ENCODE results near the gene ELMO1. TPM values are rescaled to one million over a fixed set of nuclear protein-coding genes. Genes with fewer than 3 reads are reported as not detected.

The ELMO1 gene
- polyA plus RNA-seq, 1 donor from 2014 or later = 86.5 TPM

GRCh38 chr7:37416378-37417106 is 32.1 kb downstream of the ELMO1 start:
- Mint-ChIP-seq H3K27ac (peak overlapping the region in 2 of 3 donors; percentile 71 to 75), H3K9me3 (peaks cover 3 to 4% (median 3%) of the 10 kb centered on the region in 3 donors), H3K4me1 (peaks cover 44 to 54% (median 48%) of the 10 kb centered on the region in 3 donors), H3K36me3 (peaks cover 8% of the 10 kb centered on the region), H3K27me3 (no peaks in the 10 kb centered on the region), H3K4me3 (peak overlapping the region; percentile 23 to 88 (median 50))

DNA sequence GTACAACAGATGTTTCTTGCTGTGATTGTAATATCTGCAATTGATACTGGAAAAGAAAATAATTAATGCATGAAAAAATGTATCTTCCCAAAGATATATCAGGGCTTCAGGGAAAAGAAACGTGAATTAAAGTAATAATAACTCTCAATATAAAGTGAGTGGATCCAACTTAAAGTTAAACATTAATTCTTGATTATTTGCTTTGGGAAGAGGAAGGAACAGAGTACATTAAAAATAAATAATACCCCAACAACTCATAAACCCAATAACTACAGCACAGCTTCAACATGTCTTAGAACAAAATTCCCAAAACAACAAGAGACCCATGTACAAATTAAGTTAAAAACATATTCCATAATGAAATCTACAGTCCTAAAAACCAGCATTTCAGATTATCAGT is 33.0 kb downstream of the ELMO1 start:
- no peak overlapping the region for H3K27ac Mint-ChIP-seq
- H3K9me3 Mint-ChIP-seq = peaks cover 3 to 4% (median 3%) of the 10 kb centered on the region in 3 donors
- peaks cover 44 to 53% (median 46%) of the 10 kb centered on the region in 3 donors for H3K4me1 Mint-ChIP-seq
- H3K36me3 Mint-ChIP-seq = peaks cover 8% of the 10 kb centered on the region
- H3K27me3 Mint-ChIP-seq = no peaks in the 10 kb centered on the region
- H3K4me3 Mint-ChIP-seq = no peak overlapping the region

DNA sequence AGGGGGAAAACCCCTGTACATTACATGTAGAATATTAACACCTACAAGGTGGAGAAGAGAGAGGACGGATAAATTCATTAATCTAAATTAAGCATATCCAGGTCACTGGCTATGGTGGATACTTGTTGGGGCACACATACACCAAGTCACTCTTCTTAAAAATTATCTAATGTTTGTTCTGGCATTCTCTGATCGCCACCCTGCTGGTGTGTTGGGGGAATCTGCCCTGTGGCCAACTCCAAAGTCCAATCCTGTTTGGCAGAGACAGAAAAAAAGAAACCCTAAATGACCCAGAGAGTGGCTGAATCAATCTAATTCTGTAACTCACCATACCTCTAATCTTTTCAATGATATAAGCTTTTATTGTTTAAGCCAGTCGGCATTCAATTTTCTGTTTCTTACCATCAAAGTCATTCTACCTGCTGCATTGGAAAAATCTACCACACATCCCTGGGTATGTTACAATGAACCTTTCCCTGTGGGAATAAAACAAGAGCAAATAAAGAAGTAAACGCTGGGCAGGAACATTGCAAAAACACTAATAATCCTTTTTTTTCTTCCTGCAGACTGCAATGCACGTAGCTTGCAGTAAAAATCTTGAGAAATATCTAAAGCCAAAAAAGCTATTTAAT is 34.2 kb downstream of the ELMO1 start:
- Mint-ChIP-seq H3K9me3 (peaks cover 3 to 4% (median 3%) of the 10 kb centered on the region in 3 donors), H3K4me1 (peaks cover 47 to 54% (median 51%) of the 10 kb centered on the region in 3 donors), H3K27me3 (no peaks in the 10 kb centered on the region), H3K4me3 (no peak overlapping the region), H3K27ac (no peak overlapping the region), H3K36me3 (peaks cover 8% of the 10 kb centered on the region)

DNA sequence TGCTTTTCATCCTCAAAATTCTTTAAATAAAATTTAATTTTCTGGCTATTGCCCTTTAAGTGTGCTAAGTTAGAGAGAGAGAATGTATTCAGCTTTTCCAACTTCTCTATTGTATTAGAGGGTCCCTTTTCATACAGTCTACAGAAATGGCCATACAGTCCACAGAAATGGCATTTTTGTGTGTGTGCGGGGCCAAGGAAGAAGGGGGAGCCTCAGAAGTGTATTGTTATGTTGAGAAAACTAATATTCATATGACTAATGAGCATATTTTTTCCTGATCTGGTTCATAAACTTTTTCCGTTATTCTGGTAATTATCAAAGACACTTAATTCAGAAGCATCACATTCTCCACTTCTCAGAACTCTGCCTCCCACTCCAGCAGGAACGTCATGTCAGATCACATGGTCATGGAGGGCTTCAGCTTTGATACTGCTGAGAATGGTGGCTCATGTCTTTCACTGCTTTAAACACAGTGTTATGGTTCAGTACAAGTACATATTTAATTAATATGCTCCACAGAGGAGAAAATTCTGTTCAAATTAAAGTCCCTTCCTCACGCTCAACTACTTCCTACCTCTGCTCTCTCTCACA is 37.1 kb downstream of the ELMO1 start:
- Mint-ChIP-seq H3K36me3 (peaks cover 4% of the 10 kb centered on the region), H3K9me3 (peaks cover 3 to 4% (median 3%) of the 10 kb centered on the region in 3 donors), H3K4me3 (peak overlapping the region in 2 of 4 donors; percentile 45 to 76), H3K27me3 (no peaks in the 10 kb centered on the region), H3K4me1 (peaks cover 42 to 53% (median 45%) of the 10 kb centered on the region in 3 donors), H3K27ac (peak overlapping the region in 1 of 3 donors; percentile 74)

DNA sequence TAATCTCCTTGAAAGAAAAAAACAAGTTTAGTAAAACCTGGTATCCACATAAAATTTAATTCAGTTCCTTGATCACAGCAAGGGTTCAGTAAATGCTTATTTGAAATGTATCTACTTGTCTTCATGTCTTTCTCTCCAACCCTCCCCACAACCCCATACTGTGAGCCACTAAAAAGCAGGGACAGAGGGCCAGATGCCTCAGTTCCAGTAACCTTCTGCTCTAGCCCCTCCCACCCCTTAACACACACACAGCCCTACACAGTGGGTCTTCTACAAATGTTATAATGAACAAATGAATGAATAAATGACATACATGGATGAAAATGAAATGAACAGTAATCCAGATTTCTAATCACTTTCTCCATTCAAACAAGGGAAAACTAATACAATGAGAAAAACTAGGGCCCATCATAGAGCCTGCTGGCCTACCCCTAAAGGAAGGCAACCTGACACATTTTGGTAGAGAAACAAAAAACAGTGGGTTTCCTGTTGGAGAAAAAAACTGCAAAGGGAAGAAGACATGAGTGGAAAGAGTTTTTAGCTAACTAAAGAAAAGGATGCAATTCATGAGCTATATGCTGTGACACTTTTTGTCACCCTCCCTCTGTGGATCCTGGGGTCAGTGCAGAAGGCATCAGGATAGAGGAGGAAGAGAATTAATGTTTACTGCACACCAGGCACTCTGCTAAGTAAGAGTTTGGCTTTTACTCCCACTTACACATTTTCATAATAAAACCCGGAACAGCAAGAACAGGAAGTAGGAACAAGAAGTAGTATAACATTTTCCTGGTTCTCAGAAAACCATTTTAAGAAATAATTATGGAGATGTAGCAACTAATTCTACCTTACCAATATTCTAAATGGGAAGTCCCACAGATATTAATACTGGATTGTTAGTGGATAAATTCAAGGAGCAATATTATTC is 38.1 kb downstream of the ELMO1 start:
- Mint-ChIP-seq H3K9me3 (peaks cover 3 to 4% (median 3%) of the 10 kb centered on the region in 3 donors), H3K4me3 (peak overlapping the region; percentile 5 to 65 (median 32)), H3K4me1 (peaks cover 45 to 60% (median 48%) of the 10 kb centered on the region in 3 donors), H3K36me3 (peaks cover 8% of the 10 kb centered on the region), H3K27ac (peak overlapping the region in 2 of 3 donors; percentile 81 to 92), H3K27me3 (no peaks in the 10 kb centered on the region)

GRCh38 chr7:37409461-37409860 is 39.2 kb downstream of the ELMO1 start:
- Mint-ChIP-seq H3K27me3 (no peaks in the 10 kb centered on the region), H3K4me1 (peaks cover 45 to 65% (median 48%) of the 10 kb centered on the region in 3 donors), H3K27ac (peak overlapping the region in 2 of 3 donors; percentile 73 to 81), H3K4me3 (peak overlapping the region; percentile 3 to 88 (median 73)), H3K36me3 (peaks cover 8% of the 10 kb centered on the region), H3K9me3 (peaks cover 3 to 4% (median 3%) of the 10 kb centered on the region in 3 donors)

GRCh38 chr7:37408291-37409228 is 40.1 kb downstream of the ELMO1 start:
- Mint-ChIP-seq H3K4me3 (peak overlapping the region; percentile 65 to 88 (median 73)), H3K27ac (peak overlapping the region; percentile 73 to 85 (median 81)), H3K36me3 (peaks cover 8% of the 10 kb centered on the region), H3K4me1 (peaks cover 45 to 61% (median 46%) of the 10 kb centered on the region in 3 donors), H3K27me3 (no peaks in the 10 kb centered on the region), H3K9me3 (peaks cover 3 to 4% (median 3%) of the 10 kb centered on the region in 3 donors)

GRCh38 chr7:37405603-37406122 is 43.0 kb downstream of the ELMO1 start:
- H3K9me3 Mint-ChIP-seq = peaks cover 0 to 15% (median 2%) of the 10 kb centered on the region in 3 donors
- no peaks in the 10 kb centered on the region for H3K27me3 Mint-ChIP-seq
- peak overlapping the region; percentile 46 to 82 (median 66) for H3K27ac Mint-ChIP-seq
- H3K36me3 Mint-ChIP-seq = peaks cover 16% of the 10 kb centered on the region
- peaks cover 34 to 48% (median 35%) of the 10 kb centered on the region in 3 donors for H3K4me1 Mint-ChIP-seq
- peak overlapping the region in 1 of 4 donors; percentile 66 for H3K4me3 Mint-ChIP-seq

DNA sequence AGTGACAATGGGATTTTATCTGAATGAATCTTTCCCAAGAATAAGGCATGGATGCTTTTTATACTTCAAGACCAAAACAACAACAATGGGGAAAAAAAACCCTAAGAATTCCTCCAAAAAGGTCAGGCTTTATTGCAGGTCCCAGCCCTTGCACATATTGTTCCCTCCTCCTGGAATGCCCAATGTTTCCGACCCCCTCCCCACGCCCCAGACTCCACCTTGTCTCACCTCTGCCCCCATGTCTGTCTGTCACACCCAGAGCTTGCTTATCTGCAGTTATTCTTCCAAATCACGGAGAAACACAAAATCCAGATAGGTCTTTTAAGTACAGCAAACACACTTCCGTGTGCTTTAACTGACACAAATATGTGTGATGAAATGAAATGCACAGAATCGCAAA is 43.5 kb downstream of the ELMO1 start:
- peaks cover 31 to 43% (median 32%) of the 10 kb centered on the region in 3 donors for H3K4me1 Mint-ChIP-seq
- H3K4me3 Mint-ChIP-seq = no peak overlapping the region
- H3K27ac Mint-ChIP-seq = no peak overlapping the region
- peaks cover 0 to 15% (median 2%) of the 10 kb centered on the region in 3 donors for H3K9me3 Mint-ChIP-seq
- peaks cover 16% of the 10 kb centered on the region for H3K36me3 Mint-ChIP-seq
- no peaks in the 10 kb centered on the region for H3K27me3 Mint-ChIP-seq

DNA sequence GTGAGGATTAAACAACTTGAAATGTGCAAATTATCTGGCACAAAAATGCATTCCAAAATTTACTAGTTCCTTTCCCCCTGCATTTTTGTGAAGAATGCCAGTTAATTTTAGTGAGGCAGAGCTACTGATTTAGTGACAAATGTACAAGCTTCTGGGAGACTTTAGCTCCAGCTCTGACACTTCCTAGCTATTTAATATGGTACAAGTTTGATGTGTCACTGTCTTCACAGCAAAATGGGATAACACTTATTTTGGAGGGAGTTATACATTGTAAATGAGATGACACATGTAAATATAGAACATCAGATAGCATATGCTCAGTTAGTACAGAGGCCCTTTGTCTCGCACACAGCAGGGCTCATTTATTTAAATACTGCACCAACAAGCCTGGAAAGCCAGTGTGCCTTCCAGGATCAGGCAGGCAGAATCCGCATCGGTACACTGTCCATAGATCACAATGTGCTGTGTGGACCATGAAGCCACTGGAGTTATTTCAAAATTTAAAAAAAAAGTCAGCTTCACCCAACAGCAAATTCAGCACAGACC is 48.7 kb downstream of the ELMO1 start:
- no peak overlapping the region for H3K4me3 Mint-ChIP-seq
- peaks cover 0 to 15% (median 2%) of the 10 kb centered on the region in 3 donors for H3K9me3 Mint-ChIP-seq
- peaks cover 23 to 29% (median 27%) of the 10 kb centered on the region in 3 donors for H3K4me1 Mint-ChIP-seq
- no peak overlapping the region for H3K27ac Mint-ChIP-seq
- no peaks in the 10 kb centered on the region for H3K27me3 Mint-ChIP-seq
- peaks cover 16% of the 10 kb centered on the region for H3K36me3 Mint-ChIP-seq

DNA sequence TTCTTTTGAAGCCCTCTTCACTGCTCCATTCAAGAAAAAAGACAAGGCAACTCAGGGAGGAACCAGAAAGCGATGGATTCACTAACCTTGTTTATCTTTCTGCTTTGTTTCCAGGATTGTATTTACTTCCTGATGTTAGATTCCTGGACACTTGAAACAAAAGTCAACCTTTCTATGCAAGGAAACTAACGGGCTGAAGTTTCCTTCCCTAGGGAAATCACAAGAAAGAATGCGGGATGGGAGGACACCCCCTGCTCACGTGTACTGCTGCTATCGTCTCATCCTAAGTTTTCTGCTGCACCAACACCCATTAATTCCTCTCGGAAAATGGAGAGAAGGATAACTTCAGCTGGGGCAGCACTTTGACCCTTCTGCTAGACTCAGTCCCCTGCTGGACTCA is 50.3 kb downstream of the ELMO1 start:
- Mint-ChIP-seq H3K27ac (peak overlapping the region in 1 of 3 donors; percentile 71), H3K4me1 (peaks cover 37 to 44% (median 43%) of the 10 kb centered on the region in 3 donors)

DNA sequence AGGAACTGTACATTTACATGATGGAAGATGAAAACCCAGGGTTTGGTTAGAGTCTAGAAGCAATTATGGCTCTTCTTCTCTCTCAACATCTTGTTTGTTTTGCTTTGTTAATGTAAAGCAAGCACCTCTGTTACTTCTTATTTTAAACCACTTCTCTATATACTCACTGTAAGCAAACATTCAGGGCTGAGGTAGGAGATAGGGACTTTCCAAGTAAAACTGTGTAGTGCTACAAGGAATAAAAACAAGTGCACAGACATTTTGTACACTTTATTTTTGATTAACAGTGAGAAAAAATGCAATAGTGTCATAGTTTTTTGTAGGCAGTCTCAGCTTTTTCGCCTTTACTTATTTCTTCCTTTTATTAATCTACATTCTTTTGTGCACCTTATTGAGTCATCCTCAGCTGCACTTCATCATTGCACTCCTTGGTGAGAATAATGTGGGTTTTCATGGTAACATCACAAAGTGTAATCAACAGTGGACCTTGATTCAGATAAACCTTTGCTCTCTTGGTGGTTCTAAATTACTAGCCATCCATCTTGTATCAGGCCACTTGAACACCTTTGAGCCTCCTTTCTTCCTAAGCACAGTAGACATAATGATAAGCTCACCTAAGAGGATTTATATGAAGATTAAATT is 52.9 kb downstream of the ELMO1 start:
- Mint-ChIP-seq H3K27me3 (no peaks in the 10 kb centered on the region), H3K9me3 (no peaks in the 10 kb centered on the region), H3K4me1 (peaks cover 56 to 59% (median 58%) of the 10 kb centered on the region in 3 donors), H3K4me3 (peak overlapping the region; percentile 11 to 67 (median 28)), H3K36me3 (peaks cover 4% of the 10 kb centered on the region), H3K27ac (peak overlapping the region; percentile 44 to 91 (median 80))

More for the DNA sequence above, 50.3 kb downstream of the ELMO1 start:
- peaks cover 16% of the 10 kb centered on the region for H3K36me3 Mint-ChIP-seq
- H3K4me3 Mint-ChIP-seq = no peak overlapping the region
- H3K27me3 Mint-ChIP-seq = no peaks in the 10 kb centered on the region
- peaks cover 0 to 15% (median 2%) of the 10 kb centered on the region in 3 donors for H3K9me3 Mint-ChIP-seq

Measured in IgD-negative memory B cell (primary cell).